ENCODE data around the gene NEU3. TPM values are rescaled to one million over a fixed set of nuclear protein-coding genes. Genes with fewer than 3 reads are reported as not detected.

Gene NEU3
- total and polyA plus RNA-seq, 2 of the 13 experiments (the other 11 are each of a cell fraction or from before 2014, with no cell fraction given): 6.3 to 15.3 TPM

DNA sequence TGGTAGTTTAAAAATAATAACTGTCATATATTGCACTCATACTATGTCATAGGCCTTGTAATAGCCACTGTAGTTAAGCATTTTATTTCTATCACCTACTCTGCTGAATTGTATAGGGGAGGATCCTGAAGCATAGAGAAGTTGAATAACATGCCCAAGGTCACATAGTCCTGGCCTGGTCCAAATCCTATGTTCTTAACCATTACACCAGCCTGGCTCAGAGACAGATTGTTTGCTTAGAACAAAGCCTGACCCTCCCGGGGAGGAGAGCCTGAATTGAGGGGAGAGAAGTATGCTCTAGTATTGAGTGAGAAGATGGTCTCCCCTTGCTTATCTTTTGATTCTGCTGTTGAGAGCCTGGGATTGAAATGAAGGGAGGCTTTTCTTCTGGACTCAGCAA, 2.2 kb downstream of the NEU3 start (continued):
- TF ChIP-seq, protein P1, sequence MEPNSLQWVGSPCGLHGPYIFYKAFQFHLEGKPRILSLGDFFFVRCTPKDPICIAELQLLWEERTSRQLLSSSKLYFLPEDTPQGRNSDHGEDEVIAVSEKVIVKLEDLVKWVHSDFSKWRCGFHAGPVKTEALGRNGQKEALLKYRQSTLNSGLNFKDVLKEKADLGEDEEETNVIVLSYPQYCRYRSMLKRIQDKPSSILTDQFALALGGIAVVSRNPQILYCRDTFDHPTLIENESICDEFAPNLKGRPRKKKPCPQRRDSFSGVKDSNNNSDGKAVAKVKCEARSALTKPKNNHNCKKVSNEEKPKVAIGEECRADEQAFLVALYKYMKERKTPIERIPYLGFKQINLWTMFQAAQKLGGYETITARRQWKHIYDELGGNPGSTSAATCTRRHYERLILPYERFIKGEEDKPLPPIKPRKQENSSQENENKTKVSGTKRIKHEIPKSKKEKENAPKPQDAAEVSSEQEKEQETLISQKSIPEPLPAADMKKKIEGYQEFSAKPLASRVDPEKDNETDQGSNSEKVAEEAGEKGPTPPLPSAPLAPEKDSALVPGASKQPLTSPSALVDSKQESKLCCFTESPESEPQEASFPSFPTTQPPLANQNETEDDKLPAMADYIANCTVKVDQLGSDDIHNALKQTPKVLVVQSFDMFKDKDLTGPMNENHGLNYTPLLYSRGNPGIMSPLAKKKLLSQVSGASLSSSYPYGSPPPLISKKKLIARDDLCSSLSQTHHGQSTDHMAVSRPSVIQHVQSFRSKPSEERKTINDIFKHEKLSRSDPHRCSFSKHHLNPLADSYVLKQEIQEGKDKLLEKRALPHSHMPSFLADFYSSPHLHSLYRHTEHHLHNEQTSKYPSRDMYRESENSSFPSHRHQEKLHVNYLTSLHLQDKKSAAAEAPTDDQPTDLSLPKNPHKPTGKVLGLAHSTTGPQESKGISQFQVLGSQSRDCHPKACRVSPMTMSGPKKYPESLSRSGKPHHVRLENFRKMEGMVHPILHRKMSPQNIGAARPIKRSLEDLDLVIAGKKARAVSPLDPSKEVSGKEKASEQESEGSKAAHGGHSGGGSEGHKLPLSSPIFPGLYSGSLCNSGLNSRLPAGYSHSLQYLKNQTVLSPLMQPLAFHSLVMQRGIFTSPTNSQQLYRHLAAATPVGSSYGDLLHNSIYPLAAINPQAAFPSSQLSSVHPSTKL (CRISPR knock-in tag; IDR thresholded peaks at IDR 0.05): peak; percentile 58
- peak; percentile 47; the same call in 1 of the 2 replicates for TF ChIP-seq GATAD2A (CRISPR knock-in tag; IDR thresholded peaks at IDR 0.05)
- TF ChIP-seq ZNF614 (CRISPR knock-in tag; IDR thresholded peaks at IDR 0.05; ENCODE audit: borderline replicate concordance): no peak
- no peak for TF ChIP-seq SATB2 (CRISPR knock-in tag; IDR thresholded peaks at IDR 0.05)
- 0 out of 2 replicates have a peak, but pooled peaks have one; percentile 10 for TF ChIP-seq MED1 (CRISPR knock-in tag; IDR thresholded peaks at IDR 0.05)
- peak; percentile 43; the same call in 1 of the 2 replicates for TF ChIP-seq PHF21A (CRISPR knock-in tag; IDR thresholded peaks at IDR 0.05)
- no peak for TF ChIP-seq ZNF543 (CRISPR knock-in tag; IDR thresholded peaks at IDR 0.05)
- TF ChIP-seq SAP130 (CRISPR knock-in tag; IDR thresholded peaks at IDR 0.05; ENCODE audit: low read depth): peak; percentile 31; the same call in 1 of the 2 replicates
- no peak for TF ChIP-seq KLF9 (CRISPR knock-in tag; IDR thresholded peaks at IDR 0.05; ENCODE audit: low read depth)
- no peak for TF ChIP-seq MYPOP (CRISPR knock-in tag; IDR thresholded peaks at IDR 0.05)
- no peak for TF ChIP-seq NR1H2 (CRISPR knock-in tag; IDR thresholded peaks at IDR 0.05; ENCODE audit: borderline replicate concordance, low read depth)
- no peak for TF ChIP-seq ZBTB21 (CRISPR knock-in tag; IDR thresholded peaks at IDR 0.05)
- no peak for TF ChIP-seq MXD3 (CRISPR knock-in tag; IDR thresholded peaks at IDR 0.05)
- no peak for TF ChIP-seq ZNF20 (CRISPR knock-in tag; IDR thresholded peaks at IDR 0.05)
- no peak for TF ChIP-seq NFRKB (IDR thresholded peaks at IDR 0.05)
- no peak for TF ChIP-seq ZNF432 (CRISPR knock-in tag; IDR thresholded peaks at IDR 0.05; ENCODE audit: borderline replicate concordance)
- no peak for TF ChIP-seq AKNA (CRISPR knock-in tag; IDR thresholded peaks at IDR 0.05; ENCODE audit: borderline replicate concordance)
- no peak for TF ChIP-seq TCF7L2 (IDR thresholded peaks at IDR 0.05; ENCODE audit: low read depth, low read length)
- TF ChIP-seq ZNF570 (CRISPR knock-in tag; IDR thresholded peaks at IDR 0.05; ENCODE audit: borderline replicate concordance): no peak
- TF ChIP-seq CBX5 (CRISPR knock-in tag; IDR thresholded peaks at IDR 0.05; ENCODE audit: borderline replicate concordance): no peak
- no peak for TF ChIP-seq ATAD3A (CRISPR knock-in tag; IDR thresholded peaks at IDR 0.05)
- TF ChIP-seq ZNF331 (CRISPR knock-in tag; IDR thresholded peaks at IDR 0.05): 0 out of 2 replicates have a peak, but pooled peaks have one; percentile 23
- TF ChIP-seq ZNF577 (CRISPR knock-in tag; IDR thresholded peaks at IDR 0.05; ENCODE audit: borderline replicate concordance, low read depth): no peak
